Neuronal stem cell (in vitro differentiated cells): Measurements from ENCODE around the gene ST6GAL1.
"Not testable (repeated sequence)": the region's sequence is repeated elsewhere in the genome, so short reads cannot be mapped to it uniquely, and the experiment has no call there.

Source experiments
- DNase-seq: peaks from one replicate; pipeline ENCODE4 v3.0.0-alpha.2; 2013; ENCODE audit warnings: low spot score
- H2AFZ ChIP-seq: one replicate; pipeline ENCODE4 v1.6.1; 2013; ENCODE audit warnings: mild to moderate bottlenecking, low read length, inconsistent platforms
- H2AK5ac ChIP-seq: 2 replicates; pipeline ENCODE4 v1.6.1; 2013; ENCODE audit warnings: low read depth, mild to moderate bottlenecking, inconsistent platforms, low read length, moderate library complexity, mixed read lengths
- H2BK120ac ChIP-seq: 2 replicates; pipeline ENCODE4 v1.6.1; 2013; ENCODE audit warnings: low read depth, mild to moderate bottlenecking, inconsistent platforms, low read length, moderate library complexity, mixed read lengths
- H2BK12ac ChIP-seq: one replicate; pipeline ENCODE4 v1.6.1; 2013; ENCODE audit warnings: low read length, inconsistent platforms
- H2BK15ac ChIP-seq: 2 replicates; pipeline ENCODE4 v1.6.1; 2013; ENCODE audit warnings: mild to moderate bottlenecking, low read length, inconsistent platforms, mixed read lengths
- H2BK5ac ChIP-seq: one replicate; pipeline ENCODE4 v1.6.1; 2013; ENCODE audit warnings: inconsistent platforms, mild to moderate bottlenecking, low read length, moderate library complexity
- H3K14ac ChIP-seq: one replicate; pipeline ENCODE4 v1.6.1; 2013; ENCODE audit warnings: low read length, inconsistent platforms
- H3K18ac ChIP-seq: 2 replicates; pipeline ENCODE4 v1.6.1; 2013; ENCODE audit warnings: low read length, inconsistent platforms
- H3K23ac ChIP-seq: 2 replicates; pipeline ENCODE4 v1.6.1; 2013; ENCODE audit warnings: low read depth, mild to moderate bottlenecking, mixed read lengths, low read length, inconsistent platforms; ENCODE audit not compliant: poor library complexity
- H3K27ac ChIP-seq: replicated peaks from 3 replicates; pipeline ENCODE4 v1.5.1; 2013; ENCODE audit warnings: low read length, inconsistent platforms
- H3K27me3 ChIP-seq, 3 experiments: 2 replicates each; pipeline ENCODE4 v1.6.1; 2013; ENCODE audit warnings: low read length in 3 of 3, mild to moderate bottlenecking in 2 of 3, inconsistent platforms in 1 of 3, low read depth in 1 of 3, mixed read lengths in 1 of 3, moderate library complexity in 1 of 3; ENCODE audit not compliant: control insufficient read depth in 3 of 3, insufficient read depth in 3 of 3
- H3K36me3 ChIP-seq, 2 donors: replicated peaks in 1 of 2; 2 replicates each; pipeline ENCODE4 v1.6.1; 2013; ENCODE audit warnings: low read length in 2 of 2; ENCODE audit not compliant: control insufficient read depth in 2 of 2, insufficient read depth in 2 of 2
- H3K4ac ChIP-seq: 2 replicates; pipeline ENCODE4 v1.6.1; 2013; ENCODE audit warnings: inconsistent platforms, mild to moderate bottlenecking, low read length, moderate library complexity
- H3K4me1 ChIP-seq, 2 donors: 1 replicate in 1 of 2; 2 replicates in 1 of 2; pipeline ENCODE4 v1.6.1; 2013; ENCODE audit warnings: low read length in 2 of 2, low read depth in 1 of 2; ENCODE audit not compliant: control insufficient read depth in 2 of 2, insufficient read depth in 1 of 2
- H3K4me2 ChIP-seq: one replicate; pipeline ENCODE4 v1.6.1; 2013; ENCODE audit warnings: mild to moderate bottlenecking, low read length, inconsistent platforms; ENCODE audit not compliant: insufficient read depth, poor library complexity, severe bottlenecking
- H3K4me3 ChIP-seq, 2 donors: 2 replicates each; pipeline ENCODE4 v1.5.1; 2013; ENCODE audit warnings: low read length in 2 of 2, mild to moderate bottlenecking in 2 of 2, inconsistent platforms in 1 of 2, moderate library complexity in 1 of 2
- H3K79me1 ChIP-seq: one replicate; pipeline ENCODE4 v1.6.1; 2013; ENCODE audit warnings: low read depth, mild to moderate bottlenecking, inconsistent platforms, low read length, moderate library complexity
- H3K9ac ChIP-seq: one replicate; pipeline ENCODE4 v1.6.1; 2013; ENCODE audit warnings: mild to moderate bottlenecking, low read depth, low read length, inconsistent platforms; ENCODE audit not compliant: poor library complexity
- H3K9me3 ChIP-seq, 2 donors: replicated peaks in 1 of 2; 2 replicates each; pipeline versions ENCODE3 to v1.6.1; 2013; ENCODE audit warnings: low read length in 2 of 2, mild to moderate bottlenecking in 2 of 2, inconsistent platforms in 1 of 2, low read depth in 1 of 2, mixed read lengths in 1 of 2, moderate library complexity in 1 of 2; ENCODE audit not compliant: control insufficient read depth in 2 of 2, insufficient read depth in 1 of 2
- H4K8ac ChIP-seq: one replicate; pipeline ENCODE4 v1.6.1; 2013; ENCODE audit warnings: low read depth, mild to moderate bottlenecking, inconsistent platforms, low read length, moderate library complexity
- H4K91ac ChIP-seq: one replicate; pipeline ENCODE4 v1.6.1; 2013; ENCODE audit warnings: low read length, low read depth, mild to moderate bottlenecking, inconsistent platforms; ENCODE audit not compliant: poor library complexity
- WGBS, 2 donors: extraction: QIAGEN DNeasy Blood & Tissue Kit; methylation state at CpG; one replicate each; pipeline ENCODE4 v1.1.7; 2013; ENCODE audit warnings: missing lambda C conversion rate in 2 of 2, mixed read lengths in 1 of 2; ENCODE audit not compliant: insufficient read length in 2 of 2, insufficient replicate concordance in 1 of 2; ENCODE audit errors: extremely low coverage in 2 of 2; 5-methylcytosine and 5-hydroxymethylcytosine counted together

ST6GAL1 gene

GRCh38 chr3:186888569-186888968, 41.8 kb upstream of the ST6GAL1 start:
- DNase-seq = no peak

GRCh38 chr3:186889698-186890097, 40.6 kb upstream of the ST6GAL1 start:
- not testable (repeated sequence) for H3K27me3 ChIP-seq, H3K9ac ChIP-seq, H3K14ac ChIP-seq, H2BK15ac ChIP-seq, H2AFZ ChIP-seq, H3K23ac ChIP-seq, H3K4me2 ChIP-seq, H2AK5ac ChIP-seq, H3K36me3 ChIP-seq, H3K4me3 ChIP-seq, H3K18ac ChIP-seq, H4K8ac ChIP-seq, H3K27ac ChIP-seq, H2BK120ac ChIP-seq, H2BK12ac ChIP-seq, DNase-seq, H3K9me3 ChIP-seq, H2BK5ac ChIP-seq, H3K4me1 ChIP-seq, H3K79me1 ChIP-seq, H3K4ac ChIP-seq, H4K91ac ChIP-seq
- WGBS, 2 donors = no CpG with 5 or more reads among the region's 4 CpGs

More at GRCh38 chr3:186888569-186888968, 41.8 kb upstream of the ST6GAL1 start:
- H3K4me1 ChIP-seq = peaks cover 0 to 3% of the 10 kb centered on the region in 2 donors
- H3K4ac ChIP-seq = no peak overlapping the region
- no peaks in the 10 kb centered on the region for H3K36me3 ChIP-seq
- H3K4me3 ChIP-seq = no peak overlapping the region
- H2BK15ac ChIP-seq = no peak overlapping the region
- H3K27me3 ChIP-seq = peaks cover 0 to 6% (median 0%) of the 10 kb centered on the region in 3 experiments
- H3K18ac ChIP-seq = no peak overlapping the region
- H2BK12ac ChIP-seq = no peak overlapping the region
- H2AK5ac ChIP-seq = no peak overlapping the region
- no peak overlapping the region for H3K4me2 ChIP-seq
- no peak overlapping the region for H4K8ac ChIP-seq
- H3K23ac ChIP-seq = no peak overlapping the region
- H2AFZ ChIP-seq = no peak overlapping the region
- H3K27ac ChIP-seq = no peak overlapping the region
- no peak overlapping the region for H2BK5ac ChIP-seq
- no peaks in the 10 kb centered on the region for H3K79me1 ChIP-seq
- H3K14ac ChIP-seq = no peak overlapping the region
- H2BK120ac ChIP-seq = no peak overlapping the region
- no peak overlapping the region for H4K91ac ChIP-seq
- WGBS, 2 donors = no CpG with 5 or more reads among the region's 6 CpGs
- H3K9me3 ChIP-seq = peaks cover 0 to 2% of the 10 kb centered on the region in 2 donors
- no peak overlapping the region for H3K9ac ChIP-seq

GRCh38 chr3:186890911-186891310, 39.4 kb upstream of the ST6GAL1 start:
- Histone ChIP-seq H3K9ac (no peak overlapping the region), H3K27ac (no peak overlapping the region), H3K4me3 (no peak overlapping the region), H2AK5ac (no peak overlapping the region), H2BK12ac (no peak overlapping the region), H3K14ac (no peak overlapping the region), H4K91ac (no peak overlapping the region), H4K8ac (no peak overlapping the region), H3K9me3 (peaks cover 0 to 2% of the 10 kb centered on the region in 2 donors), H2BK120ac (no peak overlapping the region), H3K18ac (no peak overlapping the region), H3K79me1 (no peaks in the 10 kb centered on the region), H3K23ac (no peak overlapping the region), H2AFZ (no peak overlapping the region), H3K4me2 (no peak overlapping the region), H3K27me3 (peaks cover 0 to 6% (median 0%) of the 10 kb centered on the region in 3 experiments), H3K36me3 (no peaks in the 10 kb centered on the region), H2BK15ac (no peak overlapping the region), H2BK5ac (no peak overlapping the region), H3K4ac (no peak overlapping the region), H3K4me1 (peaks cover 0 to 3% of the 10 kb centered on the region in 2 donors)
- no peak for DNase-seq

- H4K91ac ChIP-seq, DNase-seq, H3K23ac ChIP-seq, H3K27me3 ChIP-seq, H3K14ac ChIP-seq, H3K27ac ChIP-seq, H2AK5ac ChIP-seq, H3K79me1 ChIP-seq, H3K9me3 ChIP-seq, H3K36me3 ChIP-seq, H2AFZ ChIP-seq, H3K4me3 ChIP-seq, H2BK120ac ChIP-seq, H4K8ac ChIP-seq, H3K4me2 ChIP-seq, H2BK5ac ChIP-seq, H2BK15ac ChIP-seq, H2BK12ac ChIP-seq, H3K4ac ChIP-seq, H3K18ac ChIP-seq, H3K9ac ChIP-seq, H3K4me1 ChIP-seq: not testable (repeated sequence)
- no CpG with 5 or more reads among the region's 2 CpGs for WGBS, 2 donors
These were observed 37.3 kb upstream of the ST6GAL1 start for GRCh38 chr3:186893071-186893470.
